Measurements from ENCODE around the gene ARID1B. TPM values are rescaled to one million over a fixed set of nuclear protein-coding genes. Genes with fewer than 3 reads are reported as not detected.

The ARID1B gene
- total RNA-seq, 1 experiment from 2014 or later: 91.7 TPM

DNA sequence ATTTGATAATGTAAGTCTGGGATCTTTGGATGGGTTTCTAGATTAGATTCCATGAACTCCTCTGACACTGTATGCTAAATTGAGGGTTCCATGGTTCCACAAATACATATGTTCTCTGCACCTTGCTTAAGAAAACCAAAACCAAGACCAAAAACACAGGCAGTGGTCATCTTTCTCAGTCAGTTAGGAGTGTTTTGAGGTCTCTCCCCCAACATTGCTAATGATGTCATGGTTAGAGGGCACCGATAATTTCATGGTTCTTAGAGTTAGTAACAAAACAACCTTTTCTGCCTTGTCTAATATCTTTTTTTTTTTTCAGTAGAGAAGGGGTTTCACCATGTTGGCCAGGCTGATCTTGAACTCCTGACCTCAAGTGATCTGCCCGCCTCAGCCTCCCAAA lies 44.5 kb downstream of the ARID1B start:
- no peak for ATAC-seq
- no TSS peak for BruUV-seq (replicated peaks)

DNA sequence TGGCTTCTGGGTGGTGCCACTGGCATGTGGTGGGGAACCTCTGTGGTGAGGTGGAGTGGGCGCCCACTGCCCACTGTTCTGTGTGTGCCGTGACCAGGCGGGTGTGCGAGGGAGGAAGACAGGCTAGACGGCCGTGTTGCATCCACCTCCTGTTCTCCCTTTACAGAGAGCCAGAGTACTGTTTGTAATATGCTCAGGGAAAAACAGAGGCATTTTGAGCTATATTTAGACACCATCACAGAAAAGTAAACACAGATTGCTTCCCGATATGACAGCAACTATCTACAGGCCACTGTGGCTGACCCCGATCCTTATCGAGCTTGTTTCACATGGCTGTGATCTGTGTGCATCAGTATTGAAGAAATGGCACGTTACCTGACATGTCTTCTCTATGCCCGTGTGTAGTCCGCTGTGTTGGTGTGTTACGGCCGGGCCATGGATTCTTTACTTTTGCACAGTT lies 45.6 kb downstream of the ARID1B start:
- intact Hi-C loops (cut with micrococcal nuclease; ENCODE audit: unreplicated experiment) (no loop called here), in situ Hi-C loops (cut with HindIII; ENCODE audit: low pct_unique_long_range_greater_than_20kb, low sequenced_read_pairs) (no loop called here)
- no peaks in the 10 kb centered on the region for H3K36me3 ChIP-seq (ENCODE audit: control insufficient read depth, insufficient read depth, low read length)
- no peak for DNase-seq (ENCODE audit: low read depth, low spot score)
- no peaks in the 10 kb centered on the region for H3K27me3 ChIP-seq (ENCODE audit: control insufficient read depth, insufficient read depth, low read length)
- no peaks in the 10 kb centered on the region for H3K9me3 ChIP-seq (ENCODE audit: control insufficient read depth, insufficient read depth, low read depth, low read length)
- H3K4me1 ChIP-seq (ENCODE audit: control insufficient read depth, insufficient read depth, low read length): peaks cover 12% of the 10 kb centered on the region; the same call in 1 of the 2 replicates
- no peak overlapping the region for H3K27ac ChIP-seq (ENCODE audit: low read length)
- TF ChIP-seq, protein P1, sequence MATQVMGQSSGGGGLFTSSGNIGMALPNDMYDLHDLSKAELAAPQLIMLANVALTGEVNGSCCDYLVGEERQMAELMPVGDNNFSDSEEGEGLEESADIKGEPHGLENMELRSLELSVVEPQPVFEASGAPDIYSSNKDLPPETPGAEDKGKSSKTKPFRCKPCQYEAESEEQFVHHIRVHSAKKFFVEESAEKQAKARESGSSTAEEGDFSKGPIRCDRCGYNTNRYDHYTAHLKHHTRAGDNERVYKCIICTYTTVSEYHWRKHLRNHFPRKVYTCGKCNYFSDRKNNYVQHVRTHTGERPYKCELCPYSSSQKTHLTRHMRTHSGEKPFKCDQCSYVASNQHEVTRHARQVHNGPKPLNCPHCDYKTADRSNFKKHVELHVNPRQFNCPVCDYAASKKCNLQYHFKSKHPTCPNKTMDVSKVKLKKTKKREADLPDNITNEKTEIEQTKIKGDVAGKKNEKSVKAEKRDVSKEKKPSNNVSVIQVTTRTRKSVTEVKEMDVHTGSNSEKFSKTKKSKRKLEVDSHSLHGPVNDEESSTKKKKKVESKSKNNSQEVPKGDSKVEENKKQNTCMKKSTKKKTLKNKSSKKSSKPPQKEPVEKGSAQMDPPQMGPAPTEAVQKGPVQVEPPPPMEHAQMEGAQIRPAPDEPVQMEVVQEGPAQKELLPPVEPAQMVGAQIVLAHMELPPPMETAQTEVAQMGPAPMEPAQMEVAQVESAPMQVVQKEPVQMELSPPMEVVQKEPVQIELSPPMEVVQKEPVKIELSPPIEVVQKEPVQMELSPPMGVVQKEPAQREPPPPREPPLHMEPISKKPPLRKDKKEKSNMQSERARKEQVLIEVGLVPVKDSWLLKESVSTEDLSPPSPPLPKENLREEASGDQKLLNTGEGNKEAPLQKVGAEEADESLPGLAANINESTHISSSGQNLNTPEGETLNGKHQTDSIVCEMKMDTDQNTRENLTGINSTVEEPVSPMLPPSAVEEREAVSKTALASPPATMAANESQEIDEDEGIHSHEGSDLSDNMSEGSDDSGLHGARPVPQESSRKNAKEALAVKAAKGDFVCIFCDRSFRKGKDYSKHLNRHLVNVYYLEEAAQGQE (IDR thresholded peaks at IDR 0.05; ENCODE audit: insufficient read depth in 1 of 2, low read depth in 2 of 2, low read length in 1 of 2): no peak
- TF ChIP-seq SIN3A (IDR thresholded peaks at IDR 0.05; ENCODE audit: borderline replicate concordance, insufficient read depth, low read depth, low read length): no peak
- TF ChIP-seq TCF7L2 (IDR thresholded peaks at IDR 0.05; ENCODE audit: low read depth, low read length): no peak
- TF ChIP-seq POLR2AphosphoS5 (IDR thresholded peaks at IDR 0.05; ENCODE audit: low read depth, low read length): no peak
- TF ChIP-seq, protein P2, sequence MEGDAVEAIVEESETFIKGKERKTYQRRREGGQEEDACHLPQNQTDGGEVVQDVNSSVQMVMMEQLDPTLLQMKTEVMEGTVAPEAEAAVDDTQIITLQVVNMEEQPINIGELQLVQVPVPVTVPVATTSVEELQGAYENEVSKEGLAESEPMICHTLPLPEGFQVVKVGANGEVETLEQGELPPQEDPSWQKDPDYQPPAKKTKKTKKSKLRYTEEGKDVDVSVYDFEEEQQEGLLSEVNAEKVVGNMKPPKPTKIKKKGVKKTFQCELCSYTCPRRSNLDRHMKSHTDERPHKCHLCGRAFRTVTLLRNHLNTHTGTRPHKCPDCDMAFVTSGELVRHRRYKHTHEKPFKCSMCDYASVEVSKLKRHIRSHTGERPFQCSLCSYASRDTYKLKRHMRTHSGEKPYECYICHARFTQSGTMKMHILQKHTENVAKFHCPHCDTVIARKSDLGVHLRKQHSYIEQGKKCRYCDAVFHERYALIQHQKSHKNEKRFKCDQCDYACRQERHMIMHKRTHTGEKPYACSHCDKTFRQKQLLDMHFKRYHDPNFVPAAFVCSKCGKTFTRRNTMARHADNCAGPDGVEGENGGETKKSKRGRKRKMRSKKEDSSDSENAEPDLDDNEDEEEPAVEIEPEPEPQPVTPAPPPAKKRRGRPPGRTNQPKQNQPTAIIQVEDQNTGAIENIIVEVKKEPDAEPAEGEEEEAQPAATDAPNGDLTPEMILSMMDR (IDR thresholded peaks at IDR 0.05): no peak
- ChIA-PET CTCF (no interaction called here), POLR2A (no interaction called here)
- BruUV-seq (replicated peaks): no TSS peak
- H3K4me3 ChIP-seq (ENCODE audit: low read depth in 2 of 2, low read length in 2 of 2): no peak overlapping the region
- ATAC-seq: no peak

More for the DNA sequence above, 44.5 kb downstream of the ARID1B start:
- no peak overlapping the region for H3K4me3 ChIP-seq (ENCODE audit: low read depth in 2 of 2, low read length in 2 of 2)
- H3K4me1 ChIP-seq (ENCODE audit: control insufficient read depth, insufficient read depth, low read length): peaks cover 3% of the 10 kb centered on the region
- no peak for DNase-seq (ENCODE audit: low read depth, low spot score)
- intact Hi-C loops (cut with micrococcal nuclease; ENCODE audit: unreplicated experiment): no loop called here
- no peaks in the 10 kb centered on the region for H3K9me3 ChIP-seq (ENCODE audit: control insufficient read depth, insufficient read depth, low read depth, low read length)
- H3K27me3 ChIP-seq (ENCODE audit: control insufficient read depth, insufficient read depth, low read length): no peaks in the 10 kb centered on the region
- no peak overlapping the region for H3K27ac ChIP-seq (ENCODE audit: low read length)
- POLR2A ChIA-PET: no interaction called here
- in situ Hi-C loops (cut with HindIII; ENCODE audit: low pct_unique_long_range_greater_than_20kb, low sequenced_read_pairs): no loop called here
- CTCF ChIA-PET: no interaction called here
- no peaks in the 10 kb centered on the region for H3K36me3 ChIP-seq (ENCODE audit: control insufficient read depth, insufficient read depth, low read length)
- TF ChIP-seq POLR2AphosphoS5 (IDR thresholded peaks at IDR 0.05; ENCODE audit: low read depth, low read length) (no peak), SIN3A (IDR thresholded peaks at IDR 0.05; ENCODE audit: borderline replicate concordance, insufficient read depth, low read depth, low read length) (no peak), TCF7L2 (IDR thresholded peaks at IDR 0.05; ENCODE audit: low read depth, low read length) (no peak)
- TF ChIP-seq, protein P2 (IDR thresholded peaks at IDR 0.05): no peak
- TF ChIP-seq, protein P1 (IDR thresholded peaks at IDR 0.05; ENCODE audit: insufficient read depth in 1 of 2, low read depth in 2 of 2, low read length in 1 of 2): no peak
